ENCODE measurements around the gene CERS6. TPM values are rescaled to one million over a fixed set of nuclear protein-coding genes. Genes with fewer than 3 reads are reported as not detected.

CERS6 gene
- total RNA-seq, 1 donor from 2014 or later = 10.9 TPM

GRCh38 chr2:168811696-168812095, 355.6 kb downstream of the CERS6 start:
- no peak for DNase-seq (ENCODE audit: low spot score in 2 of 2)
- Histone ChIP-seq H3K9me3 (no peaks in the 10 kb centered on the region), H3K36me3 (no peaks in the 10 kb centered on the region), H3K4me1 (no peaks in the 10 kb centered on the region), H3K4me3 (no peak overlapping the region), H3K27me3 (no peaks in the 10 kb centered on the region), H3K27ac (no peak overlapping the region)
- intact Hi-C loops (cut with DNase I) = no loop called here
- TF ChIP-seq CTCF (IDR thresholded peaks at IDR 0.05) = no peak

GRCh38 chr2:168814046-168814445, 358.0 kb downstream of the CERS6 start:
- no peaks in the 10 kb centered on the region for H3K9me3 ChIP-seq
- no peak overlapping the region for H3K27ac ChIP-seq
- no peaks in the 10 kb centered on the region for H3K36me3 ChIP-seq
- no peaks in the 10 kb centered on the region for H3K27me3 ChIP-seq
- H3K4me1 ChIP-seq = no peaks in the 10 kb centered on the region
- intact Hi-C loops (cut with DNase I) = no loop called here
- DNase-seq (ENCODE audit: low spot score in 2 of 2) = no peak
- H3K4me3 ChIP-seq = no peak overlapping the region
- no peak for TF ChIP-seq CTCF (IDR thresholded peaks at IDR 0.05)

GRCh38 chr2:168814939-168815907, 359.2 kb downstream of the CERS6 start:
- Histone ChIP-seq H3K36me3 (no peaks in the 10 kb centered on the region), H3K27ac (no peak overlapping the region), H3K9me3 (no peaks in the 10 kb centered on the region), H3K4me3 (no peak overlapping the region), H3K27me3 (no peaks in the 10 kb centered on the region), H3K4me1 (no peaks in the 10 kb centered on the region)
- no peak for DNase-seq (ENCODE audit: low spot score in 2 of 2)
- no peak for TF ChIP-seq CTCF (IDR thresholded peaks at IDR 0.05)
- intact Hi-C loops (cut with DNase I) = no loop called here

- Histone ChIP-seq H3K27ac (no peak overlapping the region), H3K9me3 (no peaks in the 10 kb centered on the region), H3K36me3 (no peaks in the 10 kb centered on the region), H3K4me1 (no peaks in the 10 kb centered on the region), H3K27me3 (no peaks in the 10 kb centered on the region), H3K4me3 (no peak overlapping the region)
- intact Hi-C loops (cut with DNase I) = no loop called here
- TF ChIP-seq CTCF (IDR thresholded peaks at IDR 0.05) = no peak
- no peak for DNase-seq (ENCODE audit: low spot score in 2 of 2)
These were observed 360.3 kb downstream of the CERS6 start for GRCh38 chr2:168816369-168816768.

GRCh38 chr2:168819050-168819715, 363.1 kb downstream of the CERS6 start:
- Histone ChIP-seq H3K4me3 (no peak overlapping the region), H3K27ac (no peak overlapping the region), H3K27me3 (no peaks in the 10 kb centered on the region), H3K9me3 (no peaks in the 10 kb centered on the region), H3K4me1 (no peaks in the 10 kb centered on the region), H3K36me3 (no peaks in the 10 kb centered on the region)
- no peak for TF ChIP-seq CTCF (IDR thresholded peaks at IDR 0.05)
- no peak for DNase-seq (ENCODE audit: low spot score in 2 of 2)
- intact Hi-C loops (cut with DNase I) = no loop called here
